ENCODE data around the gene MTERF4. TPM values are rescaled to one million over a fixed set of nuclear protein-coding genes. Genes with fewer than 3 reads are reported as not detected.

MTERF4 gene
- total RNA-seq, 1 donor: 30.0 TPM

DNA sequence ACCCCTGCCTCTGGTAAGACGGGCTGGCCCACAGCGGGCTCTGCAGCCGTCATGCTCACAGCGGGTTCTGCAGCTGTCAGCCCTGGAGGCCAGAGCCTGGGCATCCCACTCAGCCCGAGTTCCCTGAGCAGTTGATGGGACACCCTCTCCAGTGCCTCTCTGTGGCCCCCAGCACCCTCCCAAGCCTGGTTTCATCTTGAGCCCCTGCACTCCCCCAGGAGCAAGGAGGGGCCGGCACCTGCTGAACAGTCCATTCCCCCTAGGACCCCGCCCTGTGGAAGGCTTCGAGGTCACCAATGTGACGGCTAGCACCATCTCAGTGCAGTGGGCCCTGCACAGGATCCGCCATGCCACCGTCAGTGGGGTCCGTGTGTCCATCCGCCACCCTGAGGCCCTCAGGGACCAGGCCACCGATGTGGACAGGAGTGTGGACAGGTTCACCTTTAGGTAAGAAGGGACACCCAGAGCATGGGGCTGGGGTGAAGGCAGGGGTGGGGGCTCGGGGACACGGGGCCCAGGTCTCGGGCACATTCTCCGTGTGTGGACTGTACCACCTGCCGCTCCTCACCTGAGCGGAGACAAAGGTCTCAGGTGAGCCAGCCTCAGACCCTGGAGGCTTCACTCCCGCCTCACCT is 34.5 kb downstream of the MTERF4 start:
- H3K4me2 ChIP-seq (ENCODE audit: insufficient read depth, low read length): no peak overlapping the region
- H3K27me3 ChIP-seq (ENCODE audit: insufficient read depth, low read length): no peaks in the 10 kb centered on the region
- no peak overlapping the region for H3K27ac ChIP-seq (ENCODE audit: low read depth, low read length)
- H3K9me3 ChIP-seq (ENCODE audit: low read depth, low read length): no peaks in the 10 kb centered on the region
- peak; percentile 76 for DNase-seq (ENCODE audit: insufficient read length, low spot score, missing footprints)
- H3K79me2 ChIP-seq (ENCODE audit: insufficient read depth, low read length): no peaks in the 10 kb centered on the region
- no peaks in the 10 kb centered on the region for H3K4me1 ChIP-seq (ENCODE audit: insufficient read depth, low read length)
- H3K36me3 ChIP-seq (ENCODE audit: insufficient read depth, low read length): peaks cover 12% of the 10 kb centered on the region
- no peak overlapping the region for H2AFZ ChIP-seq (ENCODE audit: low read length)
- TF ChIP-seq, protein P1, sequence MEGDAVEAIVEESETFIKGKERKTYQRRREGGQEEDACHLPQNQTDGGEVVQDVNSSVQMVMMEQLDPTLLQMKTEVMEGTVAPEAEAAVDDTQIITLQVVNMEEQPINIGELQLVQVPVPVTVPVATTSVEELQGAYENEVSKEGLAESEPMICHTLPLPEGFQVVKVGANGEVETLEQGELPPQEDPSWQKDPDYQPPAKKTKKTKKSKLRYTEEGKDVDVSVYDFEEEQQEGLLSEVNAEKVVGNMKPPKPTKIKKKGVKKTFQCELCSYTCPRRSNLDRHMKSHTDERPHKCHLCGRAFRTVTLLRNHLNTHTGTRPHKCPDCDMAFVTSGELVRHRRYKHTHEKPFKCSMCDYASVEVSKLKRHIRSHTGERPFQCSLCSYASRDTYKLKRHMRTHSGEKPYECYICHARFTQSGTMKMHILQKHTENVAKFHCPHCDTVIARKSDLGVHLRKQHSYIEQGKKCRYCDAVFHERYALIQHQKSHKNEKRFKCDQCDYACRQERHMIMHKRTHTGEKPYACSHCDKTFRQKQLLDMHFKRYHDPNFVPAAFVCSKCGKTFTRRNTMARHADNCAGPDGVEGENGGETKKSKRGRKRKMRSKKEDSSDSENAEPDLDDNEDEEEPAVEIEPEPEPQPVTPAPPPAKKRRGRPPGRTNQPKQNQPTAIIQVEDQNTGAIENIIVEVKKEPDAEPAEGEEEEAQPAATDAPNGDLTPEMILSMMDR (IDR thresholded peaks at IDR 0.05; ENCODE audit: extremely low read depth, low read depth, low read length): no peak
- no peak overlapping the region for H3K4me3 ChIP-seq (ENCODE audit: insufficient read depth, low read length)
- H4K20me1 ChIP-seq (ENCODE audit: insufficient read depth, low read length): peaks cover 16% of the 10 kb centered on the region

GRCh38 chr2:241066893-241067341 is 35.2 kb downstream of the MTERF4 start:
- TF ChIP-seq, protein P1 (IDR thresholded peaks at IDR 0.05; ENCODE audit: extremely low read depth, low read depth, low read length): no peak

DNA sequence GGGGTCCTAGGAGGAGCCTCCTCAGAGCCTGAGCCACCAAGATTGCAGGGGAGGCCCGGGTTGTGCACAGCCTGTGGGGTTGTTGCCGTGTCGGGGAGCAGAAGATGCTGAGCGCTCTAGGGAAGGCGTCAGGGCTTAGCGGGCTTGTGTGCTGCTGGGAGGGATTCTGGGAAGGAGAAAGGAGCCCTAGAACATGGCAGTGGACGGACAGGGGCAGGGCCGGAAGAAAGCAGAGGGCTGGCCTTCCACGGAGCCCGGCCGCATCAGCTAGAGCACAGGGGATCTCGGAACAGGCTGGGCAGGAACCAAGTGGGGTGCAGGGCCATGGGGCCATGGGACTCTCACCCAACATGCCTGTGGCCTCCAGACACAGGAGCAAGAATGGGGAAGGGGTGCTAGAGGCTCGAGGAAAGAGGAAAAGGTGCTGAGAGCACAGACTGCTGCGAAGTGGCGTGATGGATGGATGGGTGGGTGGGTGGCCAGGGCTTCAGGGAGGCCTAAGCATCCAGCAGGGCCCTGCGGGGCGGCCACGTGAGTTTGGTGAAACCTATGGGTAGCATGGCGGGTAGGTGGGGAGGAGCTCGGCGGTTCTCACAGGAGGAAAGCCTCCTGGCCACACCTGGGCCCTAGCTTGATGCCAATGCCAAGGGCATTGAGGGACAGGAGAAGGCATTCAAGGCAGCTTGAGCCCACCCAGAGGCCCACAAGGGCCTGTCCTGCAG is 35.8 kb downstream of the MTERF4 start:
- Histone ChIP-seq H3K4me1 (ENCODE audit: insufficient read depth, low read length) (no peaks in the 10 kb centered on the region), H3K27me3 (ENCODE audit: insufficient read depth, low read length) (no peaks in the 10 kb centered on the region), H4K20me1 (ENCODE audit: insufficient read depth, low read length) (peaks cover 14% of the 10 kb centered on the region), H3K4me3 (ENCODE audit: insufficient read depth, low read length) (no peak overlapping the region), H3K27ac (ENCODE audit: low read depth, low read length) (no peak overlapping the region), H3K79me2 (ENCODE audit: insufficient read depth, low read length) (no peaks in the 10 kb centered on the region), H3K4me2 (ENCODE audit: insufficient read depth, low read length) (no peak overlapping the region), H2AFZ (ENCODE audit: low read length) (no peak overlapping the region), H3K9me3 (ENCODE audit: low read depth, low read length) (no peaks in the 10 kb centered on the region), H3K36me3 (ENCODE audit: insufficient read depth, low read length) (peaks cover 12% of the 10 kb centered on the region)
- peak; percentile 53 for DNase-seq (ENCODE audit: insufficient read length, low spot score, missing footprints)
- TF ChIP-seq, protein P1 (IDR thresholded peaks at IDR 0.05; ENCODE audit: extremely low read depth, low read depth, low read length): no peak

More at GRCh38 chr2:241066893-241067341, 35.2 kb downstream of the MTERF4 start:
- Histone ChIP-seq H2AFZ (ENCODE audit: low read length) (no peak overlapping the region), H4K20me1 (ENCODE audit: insufficient read depth, low read length) (peaks cover 14% of the 10 kb centered on the region), H3K4me1 (ENCODE audit: insufficient read depth, low read length) (no peaks in the 10 kb centered on the region), H3K79me2 (ENCODE audit: insufficient read depth, low read length) (no peaks in the 10 kb centered on the region), H3K9me3 (ENCODE audit: low read depth, low read length) (no peaks in the 10 kb centered on the region), H3K4me3 (ENCODE audit: insufficient read depth, low read length) (no peak overlapping the region), H3K27me3 (ENCODE audit: insufficient read depth, low read length) (no peaks in the 10 kb centered on the region), H3K27ac (ENCODE audit: low read depth, low read length) (no peak overlapping the region), H3K4me2 (ENCODE audit: insufficient read depth, low read length) (no peak overlapping the region), H3K36me3 (ENCODE audit: insufficient read depth, low read length) (peaks cover 12% of the 10 kb centered on the region)
- peak; percentile 91 for DNase-seq (ENCODE audit: insufficient read length, low spot score, missing footprints)

- Histone ChIP-seq H3K27me3 (ENCODE audit: insufficient read depth, low read length) (no peaks in the 10 kb centered on the region), H3K79me2 (ENCODE audit: insufficient read depth, low read length) (no peaks in the 10 kb centered on the region), H3K4me1 (ENCODE audit: insufficient read depth, low read length) (no peaks in the 10 kb centered on the region), H3K36me3 (ENCODE audit: insufficient read depth, low read length) (peaks cover 11% of the 10 kb centered on the region), H3K9me3 (ENCODE audit: low read depth, low read length) (no peaks in the 10 kb centered on the region), H2AFZ (ENCODE audit: low read length) (no peak overlapping the region), H3K27ac (ENCODE audit: low read depth, low read length) (no peak overlapping the region), H4K20me1 (ENCODE audit: insufficient read depth, low read length) (peaks cover 14% of the 10 kb centered on the region), H3K4me2 (ENCODE audit: insufficient read depth, low read length) (no peak overlapping the region), H3K4me3 (ENCODE audit: insufficient read depth, low read length) (no peak overlapping the region)
- TF ChIP-seq, protein P1 (IDR thresholded peaks at IDR 0.05; ENCODE audit: extremely low read depth, low read depth, low read length): no peak
- DNase-seq (ENCODE audit: insufficient read length, low spot score, missing footprints): no peak
Measured at GRCh38 chr2:241065355-241065803, 36.7 kb downstream of the MTERF4 start.
